Heart left ventricle (tissue), 16 donors: Measurements from ENCODE around the gene PUS1. TPM values are rescaled to one million over a fixed set of nuclear protein-coding genes. Genes with fewer than 3 reads are reported as not detected.

Source experiments
- ATAC-seq, 4 donors: fragments of 200-7000 bp; cut with Tn5 transposase; one replicate each; pipeline ENCODE4 v1.9.1; 2020 to 2022; ENCODE audit warnings: moderate library complexity in 4 of 4, mild to moderate bottlenecking in 3 of 4, moderate number of reproducible peaks in 1 of 4
- DNase-seq, 5 donors: peaks; one replicate each; pipeline ENCODE4 v3.0.0-alpha.2; 2020
- H3K27ac ChIP-seq, 12 donors: fragments of 200-600 bp; sonication (generic) in 4 of 12; one replicate each; pipeline versions ENCODE4 v1.5.0 to v1.8.0; 2016 to 2022; ENCODE audit warnings: mild to moderate bottlenecking in 2 of 12
- H3K27me3 ChIP-seq, 9 donors: fragments of 200-600 bp; sonication (generic) in 2 of 9; one replicate each; pipeline versions ENCODE4 v1.5.1 to v1.8.0; 2016 to 2022; ENCODE audit warnings: mild to moderate bottlenecking in 3 of 9
- H3K36me3 ChIP-seq, 9 donors: fragments of 200-600 bp; sonication (generic) in 2 of 9; one replicate each; pipeline versions ENCODE4 v1.5.0 to v1.8.0; 2018 to 2022; ENCODE audit warnings: mild to moderate bottlenecking in 2 of 9
- H3K4me1 ChIP-seq, 12 donors: fragments of 200-600 bp; sonication (generic) in 4 of 12; one replicate each; pipeline versions ENCODE4 v1.5.0 to v1.8.0; 2016 to 2022; ENCODE audit warnings: mild to moderate bottlenecking in 3 of 12
- H3K4me3 ChIP-seq, 12 donors: fragments of 200-600 bp; sonication (generic) in 4 of 12; one replicate each; pipeline versions ENCODE4 v1.5.0 to v1.8.0; 2017 to 2022; ENCODE audit warnings: mild to moderate bottlenecking in 9 of 12, moderate library complexity in 4 of 12
- H3K9me3 ChIP-seq, 12 donors: fragments of 200-600 bp; sonication (generic) in 4 of 12; one replicate each; pipeline versions ENCODE4 v1.5.0 to v1.8.0; 2016 to 2022; ENCODE audit warnings: mild to moderate bottlenecking in 1 of 12
- POLR2A ChIP-seq, 2 donors: fragments of 450-650 bp; IDR thresholded peaks; one replicate each; pipeline ENCODE4 v1.6.1; 2017; ENCODE audit warnings: antibody characterized with exemption in 2 of 2, mild to moderate bottlenecking in 2 of 2, moderate library complexity in 2 of 2
- WGBS, 4 donors: extraction: QIAGEN DNeasy Blood & Tissue Kit in 2 of 4; methylation state at CpG; one replicate each; pipeline versions ENCODE4 v1.1.5 to v1.1.7; 2013 to 2018; 5-methylcytosine and 5-hydroxymethylcytosine counted together
- intact Hi-C, 10 donors: fragments of 100-400 bp; cut with DNase I; formaldehyde crosslinking; loops; one replicate each; pipeline versions ENCODE4 v1.11.1 to v1.14.2; 2022
- polyA plus RNA-seq, 2 donors: library from polyadenylated mRNA; stranded (reverse); fragments of 200-250 nt; gene quantifications; one replicate each; pipeline ENCODE4 v1.2.3, GENCODE V29; 2013
- total RNA-seq, 9 donors: library from RNA; depleted of rRNA in 2 of 9; stranded (reverse); fragments of >200 nt in 2 of 9; fragmentation: NEBNext Ultra II Directional in 3 of 9; extraction: Animal tissue kit (Norgen Biotek cat#: 25700) in 3 of 9; gene quantifications; one replicate each; pipeline versions ENCODE4 v1.1.0 to v1.2.4, GENCODE V29; 2016 to 2023
- TF ChIP-seq, protein P1 (sequence below), 12 donors: fragments of 200-600 bp; sonication (generic) in 4 of 12; IDR thresholded peaks; one replicate each; pipeline versions ENCODE4 v1.5.0 to v1.8.0; 2018 to 2022; ENCODE audit warnings: antibody characterized with exemption in 12 of 12, mild to moderate bottlenecking in 5 of 12
- donor health status: ischemic (EF 13 %, LVEDD 7.1; RV severe dilation, severe dysfunction).
- donor health status: healthy with polysubstance abuse.
- donor health status: DM: no; HTN: yes; CAD: no.
- donor health status: DM: no; HTN: no; CAD: no.
- donor health status: ischemic (EF 25% LVEDD 6.9; RV normal size, moderate dysfunction).
- donor health status: ischemic (EF 25% LVEDD 5.7; RV mildly dilated, moderate dysfunction).
- donor health status: healthy.
- donor health status: DM: yes; HTN: yes; CAD: no.
- donor health status: ischemic (EF 35%, LVEDD 5.7; RV mildly dilated, moderate dysfunction).
- donor health status: nonischemic (EF 11% LVEDD 7.7; RV severe dilation, severe dysfunction).
- donor health status: DM: yes; HTN: yes; CAD: no.
- donor health status: PGD.
- donor health status: ischemic (EF 29% LVEDD 5.4; RV normal size, mild dysfunction).
- donor health status: nonischemic (EF 23%, LVEDD 6.1; RV moderate dilation, normal function).

The PUS1 gene
- total and polyA plus RNA-seq, 11 donors = 6.1 to 13.5 (median 8.8) TPM

GRCh38 chr12:131990980-131991305 lies 61.9 kb downstream of the PUS1 start:
- no peaks in the 10 kb centered on the region for H3K27me3 ChIP-seq
- peaks cover 0 to 97% (median 93%) of the 10 kb centered on the region in 9 donors for H3K36me3 ChIP-seq
- no peak for DNase-seq
- H3K27ac ChIP-seq = no peak overlapping the region
- H3K9me3 ChIP-seq = no peaks in the 10 kb centered on the region
- intact Hi-C loops = loop anchor here in 1 of 10 donors (10.0 kb wide), 1 partner anchor 136 kb away; no protein-coding TSS in a partner anchor
- ATAC-seq = no peak
- no peak for TF ChIP-seq POLR2A (IDR thresholded peaks at IDR 0.05)
- TF ChIP-seq, protein P1, sequence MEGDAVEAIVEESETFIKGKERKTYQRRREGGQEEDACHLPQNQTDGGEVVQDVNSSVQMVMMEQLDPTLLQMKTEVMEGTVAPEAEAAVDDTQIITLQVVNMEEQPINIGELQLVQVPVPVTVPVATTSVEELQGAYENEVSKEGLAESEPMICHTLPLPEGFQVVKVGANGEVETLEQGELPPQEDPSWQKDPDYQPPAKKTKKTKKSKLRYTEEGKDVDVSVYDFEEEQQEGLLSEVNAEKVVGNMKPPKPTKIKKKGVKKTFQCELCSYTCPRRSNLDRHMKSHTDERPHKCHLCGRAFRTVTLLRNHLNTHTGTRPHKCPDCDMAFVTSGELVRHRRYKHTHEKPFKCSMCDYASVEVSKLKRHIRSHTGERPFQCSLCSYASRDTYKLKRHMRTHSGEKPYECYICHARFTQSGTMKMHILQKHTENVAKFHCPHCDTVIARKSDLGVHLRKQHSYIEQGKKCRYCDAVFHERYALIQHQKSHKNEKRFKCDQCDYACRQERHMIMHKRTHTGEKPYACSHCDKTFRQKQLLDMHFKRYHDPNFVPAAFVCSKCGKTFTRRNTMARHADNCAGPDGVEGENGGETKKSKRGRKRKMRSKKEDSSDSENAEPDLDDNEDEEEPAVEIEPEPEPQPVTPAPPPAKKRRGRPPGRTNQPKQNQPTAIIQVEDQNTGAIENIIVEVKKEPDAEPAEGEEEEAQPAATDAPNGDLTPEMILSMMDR (IDR thresholded peaks at IDR 0.05) = no peak
- H3K4me3 ChIP-seq = no peak overlapping the region
- WGBS, 4 donors = 77 to 89% (median 80%) methylated on average over 8 to 9 of the region's 9 CpGs
- peaks cover 0 to 7% (median 0%) of the 10 kb centered on the region in 12 donors for H3K4me1 ChIP-seq

- WGBS, 4 donors = 87 to 93% (median 89%) methylated on average over 11 of the region's 11 CpGs
- ATAC-seq = no peak
Measured at GRCh38 chr12:131991816-131992430, 62.8 kb downstream of the PUS1 start.

DNA sequence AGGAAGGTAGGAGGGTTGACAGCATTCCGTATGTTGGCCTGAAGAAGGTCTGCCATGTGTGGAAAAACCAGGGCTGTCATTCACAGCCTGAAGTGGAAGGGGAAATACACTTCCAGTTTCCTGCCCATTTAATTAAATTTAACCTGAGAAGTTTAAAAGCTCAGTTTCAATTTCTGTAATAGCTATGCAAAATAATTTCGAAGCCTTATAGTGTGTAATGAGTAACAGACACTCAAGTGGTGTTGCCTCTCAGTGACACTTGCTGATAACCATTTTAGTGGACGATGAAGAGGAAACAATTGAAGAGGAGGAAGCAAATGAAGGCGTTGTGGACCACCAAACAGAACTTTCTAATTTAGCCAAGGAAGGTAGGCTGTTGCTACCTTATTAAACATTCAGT lies 65.5 kb downstream of the PUS1 start:
- Histone ChIP-seq H3K27me3 (no peaks in the 10 kb centered on the region), H3K36me3 (peaks cover 0 to 96% (median 76%) of the 10 kb centered on the region in 9 donors), H3K27ac (no peak overlapping the region), H3K9me3 (no peaks in the 10 kb centered on the region), H3K4me3 (no peak overlapping the region), H3K4me1 (no peaks in the 10 kb centered on the region)
- no peak for TF ChIP-seq POLR2A (IDR thresholded peaks at IDR 0.05)
- DNase-seq = no peak
- 87 to 92% (median 91%) methylated on average over 4 of the region's 4 CpGs for WGBS, 4 donors
- no peak for ATAC-seq
- intact Hi-C loops = loop anchor here in 1 of 10 donors (10.0 kb wide), 1 partner anchor 140 kb away; no protein-coding TSS in a partner anchor

More at GRCh38 chr12:131991816-131992430, 62.8 kb downstream of the PUS1 start:
- Histone ChIP-seq H3K9me3 (no peaks in the 10 kb centered on the region), H3K27me3 (no peaks in the 10 kb centered on the region), H3K27ac (no peak overlapping the region), H3K4me1 (peaks cover 0 to 7% (median 0%) of the 10 kb centered on the region in 12 donors), H3K4me3 (no peak overlapping the region), H3K36me3 (peaks cover 0 to 99% (median 88%) of the 10 kb centered on the region in 9 donors)
- no peak for DNase-seq
- TF ChIP-seq, protein P1 (IDR thresholded peaks at IDR 0.05) = no peak
- no peak for TF ChIP-seq POLR2A (IDR thresholded peaks at IDR 0.05)
- intact Hi-C loops = loop anchor here in 1 of 10 donors (10.0 kb wide), 1 partner anchor 137 kb away; no protein-coding TSS in a partner anchor

Other genes starting within 250 kb of the PUS1 start
- 10 to 100 TPM; 10.4 to 25.1 (median 18.6) TPM for gene SFSWAP, start 218.2 kb upstream of the PUS1 start, total RNA-seq
- gene SFSWAP, start 218.2 kb upstream of the PUS1 start, polyA plus RNA-seq = 10 to 100 TPM; 17.3 to 20.7 TPM
- 1 to 10 TPM in 6 of 9 donors, under 1 TPM in 3; 0.28 to 2.1 (median 1.2) TPM for gene MMP17, start 100.9 kb upstream of the PUS1 start, total RNA-seq
- 1 to 10 TPM; 1.5 to 2.0 TPM for gene MMP17, start 100.9 kb upstream of the PUS1 start, polyA plus RNA-seq
- gene ULK1, start 34.7 kb upstream of the PUS1 start, total RNA-seq = 10 to 100 TPM; 21.9 to 56.0 (median 42.4) TPM
- 10 to 100 TPM; 23.0 to 24.7 TPM for gene ULK1, start 34.7 kb upstream of the PUS1 start, polyA plus RNA-seq
- 10 to 100 TPM; 10.3 to 27.8 (median 18.3) TPM for gene EP400, start 20.7 kb downstream of the PUS1 start, total RNA-seq
- 10 to 100 TPM in 1 of 2 donors, 1 to 10 TPM in 1; 9.8 to 10.5 TPM for gene EP400, start 20.7 kb downstream of the PUS1 start, polyA plus RNA-seq
- 1 to 10 TPM; 4.1 to 9.9 (median 8.5) TPM for gene DDX51, start 215.0 kb downstream of the PUS1 start, total RNA-seq
- gene DDX51, start 215.0 kb downstream of the PUS1 start, polyA plus RNA-seq = 10 to 100 TPM; 12.8 to 14.7 TPM
- 10 to 100 TPM in 4 of 9 donors, 1 to 10 TPM in 5; 7.9 to 14.5 (median 9.6) TPM for gene NOC4L, start 215.2 kb downstream of the PUS1 start, total RNA-seq
- 10 to 100 TPM; 10.9 to 21.1 TPM for gene NOC4L, start 215.2 kb downstream of the PUS1 start, polyA plus RNA-seq